Mesothelial cell of epicardium (in vitro differentiated cells): Measurements from ENCODE around the gene CRACR2B. TPM values are rescaled to one million over a fixed set of nuclear protein-coding genes. Genes with fewer than 3 reads are reported as not detected.
A peak's percentile ranks its signal among the peaks of the same experiment; 100 is the strongest.

Experiments used
- DNase-seq, 2 experiments: peaks; one replicate each; pipeline ENCODE4 v3.0.0; 2021; ENCODE audit warnings: low spot score in 2 of 2; ENCODE audit not compliant: unreplicated experiment in 2 of 2
- H3K27ac Mint-ChIP-seq: 2 replicates; pipeline ENCODE4 v1.8.0; 2021; ENCODE audit warnings: mixed read lengths
- H3K27me3 Mint-ChIP-seq: 2 replicates; pipeline ENCODE4 v1.8.0; 2021; ENCODE audit warnings: low read depth, mixed read lengths
- H3K36me3 Mint-ChIP-seq: 2 replicates; pipeline ENCODE4 v1.8.0; 2021; ENCODE audit warnings: mixed read lengths
- H3K4me1 Mint-ChIP-seq: 2 replicates; pipeline ENCODE4 v1.8.0; 2021; ENCODE audit warnings: mixed read lengths
- H3K4me3 Mint-ChIP-seq: 2 replicates; pipeline ENCODE4 v1.8.0; 2021; ENCODE audit warnings: mild to moderate bottlenecking, moderate library complexity, mixed read lengths
- H3K9me3 Mint-ChIP-seq: 2 replicates; pipeline ENCODE4 v1.8.0; 2021; ENCODE audit warnings: mixed read lengths
- CTCF ChIP-seq: fragments of 200-600 bp; sonication (generic); IDR thresholded peaks from one replicate; pipeline ENCODE4 v1.5.0; 2021; ENCODE audit warnings: antibody characterized with exemption; ENCODE audit not compliant: unreplicated experiment
- total RNA-seq: library from RNA; stranded (reverse); gene quantifications from 3 replicates; pipeline ENCODE4 v1.2.1, GENCODE V29; 2021

CRACR2B gene
- total RNA-seq, 1 donor from 2014 or later: 9.9 TPM

GRCh38 chr11:863023-863909, 35.5 kb downstream of the CRACR2B start:
- peaks cover 3% of the 10 kb centered on the region for H3K36me3 Mint-ChIP-seq
- H3K4me3 Mint-ChIP-seq: peak overlapping the region; percentile 26
- H3K9me3 Mint-ChIP-seq: no peaks in the 10 kb centered on the region
- peak overlapping the region; percentile 77 for H3K27ac Mint-ChIP-seq
- H3K4me1 Mint-ChIP-seq: peaks cover 26% of the 10 kb centered on the region
- no peaks in the 10 kb centered on the region for H3K27me3 Mint-ChIP-seq
- DNase-seq: no peak
- no peak for TF ChIP-seq CTCF

GRCh38 chr11:863910-864827, 36.5 kb downstream of the CRACR2B start:
- Mint-ChIP-seq H3K27ac (no peak overlapping the region), H3K36me3 (peaks cover 4% of the 10 kb centered on the region), H3K4me1 (peaks cover 26% of the 10 kb centered on the region), H3K4me3 (no peak overlapping the region), H3K27me3 (no peaks in the 10 kb centered on the region), H3K9me3 (no peaks in the 10 kb centered on the region)
- TF ChIP-seq CTCF: no peak
- DNase-seq: no peak

- Mint-ChIP-seq H3K27ac (no peak overlapping the region), H3K4me3 (no peak overlapping the region), H3K9me3 (no peaks in the 10 kb centered on the region), H3K36me3 (peaks cover 4% of the 10 kb centered on the region), H3K27me3 (no peaks in the 10 kb centered on the region), H3K4me1 (peaks cover 21% of the 10 kb centered on the region)
- no peak for TF ChIP-seq CTCF
- DNase-seq: no peak
Measured at GRCh38 chr11:864898-865297, 37.2 kb downstream of the CRACR2B start.

- H3K4me3 Mint-ChIP-seq: no peak overlapping the region
Measured at GRCh38 chr11:865462-866430, 38.0 kb downstream of the CRACR2B start.

More at GRCh38 chr11:865462-866430, 38.0 kb downstream of the CRACR2B start:
- Mint-ChIP-seq H3K27me3 (no peaks in the 10 kb centered on the region), H3K27ac (no peak overlapping the region), H3K9me3 (no peaks in the 10 kb centered on the region), H3K4me1 (peaks cover 16% of the 10 kb centered on the region), H3K36me3 (peaks cover 4% of the 10 kb centered on the region)
- no peak for DNase-seq
- no peak for TF ChIP-seq CTCF
